Hepatocyte (in vitro differentiated cells): ENCODE measurements around the gene MTARC2.

Experiments
- CTCF ChIP-seq: fragments of 200-600 bp; sonication (generic); IDR thresholded peaks from 2 replicates; pipeline ENCODE4 v1.5.1; 2016; ENCODE audit warnings: antibody characterized with exemption, mild to moderate bottlenecking; ENCODE audit not compliant: poor library complexity
- EZH2 ChIP-seq: fragments of 200-600 bp; sonication (generic); IDR thresholded peaks from 2 replicates; pipeline ENCODE4 v1.6.1; 2016; ENCODE audit warnings: antibody characterized with exemption, mild to moderate bottlenecking, borderline replicate concordance

- peak; percentile 86 for TF ChIP-seq CTCF
- no peak for TF ChIP-seq EZH2
Measured at GRCh38 chr1:220803401-220804201, 55.5 kb downstream of the MTARC2 start.
